Endothelial cell (in vitro differentiated cells): ENCODE data around the gene VWA2. TPM values are rescaled to one million over a fixed set of nuclear protein-coding genes. Genes with fewer than 3 reads are reported as not detected.
"Not testable (repeated sequence)": the region's sequence is repeated elsewhere in the genome, so short reads cannot be mapped to it uniquely, and the experiment has no call there.

Experiments used
- DNase-seq: peaks from one replicate; pipeline ENCODE4 v3.0.0; 2021; ENCODE audit warnings: low spot score
- H3K27ac Mint-ChIP-seq: one replicate; pipeline ENCODE4 v1.8.0; 2021; ENCODE audit warnings: mixed read lengths, inconsistent platforms; ENCODE audit not compliant: unreplicated experiment
- H3K27me3 Mint-ChIP-seq: one replicate; pipeline ENCODE4 v1.8.0; 2021; ENCODE audit warnings: mild to moderate bottlenecking, moderate library complexity, mixed read lengths, inconsistent platforms; ENCODE audit not compliant: unreplicated experiment
- H3K36me3 Mint-ChIP-seq: one replicate; pipeline ENCODE4 v1.8.0; 2021; ENCODE audit warnings: mild to moderate bottlenecking, low read depth, mixed read lengths, inconsistent platforms; ENCODE audit not compliant: unreplicated experiment
- H3K4me1 Mint-ChIP-seq: one replicate; pipeline ENCODE4 v1.8.0; 2021; ENCODE audit warnings: mild to moderate bottlenecking, mixed read lengths, inconsistent platforms; ENCODE audit not compliant: unreplicated experiment
- H3K4me3 Mint-ChIP-seq: one replicate; pipeline ENCODE4 v1.8.0; 2021; ENCODE audit warnings: mild to moderate bottlenecking, mixed read lengths, inconsistent platforms; ENCODE audit not compliant: unreplicated experiment
- H3K9me3 Mint-ChIP-seq: one replicate; pipeline ENCODE4 v1.8.0; 2021; ENCODE audit warnings: mixed read lengths, inconsistent platforms; ENCODE audit not compliant: unreplicated experiment
- total RNA-seq: library from RNA; stranded (reverse); fragmentation: NEBNext Ultra II Directional; extraction: Animal tissue kit (Norgen Biotek cat#: 25700); gene quantifications from one replicate; pipeline ENCODE4 v1.2.1, GENCODE V29; 2021; ENCODE audit not compliant: unreplicated experiment
- TF ChIP-seq, protein P1 (sequence below): fragments of 200-600 bp; sonication (generic); IDR thresholded peaks from one replicate; pipeline ENCODE4 v1.5.0; 2021; ENCODE audit warnings: antibody characterized with exemption; ENCODE audit not compliant: unreplicated experiment

Gene VWA2
- total RNA-seq, 1 donor from 2014 or later, result 2.4 TPM

GRCh38 chr10:114329634-114330365, 90.7 kb downstream of the VWA2 start:
- H3K9me3 Mint-ChIP-seq, result no peaks in the 10 kb centered on the region
- no peak for DNase-seq
- TF ChIP-seq, protein P1, sequence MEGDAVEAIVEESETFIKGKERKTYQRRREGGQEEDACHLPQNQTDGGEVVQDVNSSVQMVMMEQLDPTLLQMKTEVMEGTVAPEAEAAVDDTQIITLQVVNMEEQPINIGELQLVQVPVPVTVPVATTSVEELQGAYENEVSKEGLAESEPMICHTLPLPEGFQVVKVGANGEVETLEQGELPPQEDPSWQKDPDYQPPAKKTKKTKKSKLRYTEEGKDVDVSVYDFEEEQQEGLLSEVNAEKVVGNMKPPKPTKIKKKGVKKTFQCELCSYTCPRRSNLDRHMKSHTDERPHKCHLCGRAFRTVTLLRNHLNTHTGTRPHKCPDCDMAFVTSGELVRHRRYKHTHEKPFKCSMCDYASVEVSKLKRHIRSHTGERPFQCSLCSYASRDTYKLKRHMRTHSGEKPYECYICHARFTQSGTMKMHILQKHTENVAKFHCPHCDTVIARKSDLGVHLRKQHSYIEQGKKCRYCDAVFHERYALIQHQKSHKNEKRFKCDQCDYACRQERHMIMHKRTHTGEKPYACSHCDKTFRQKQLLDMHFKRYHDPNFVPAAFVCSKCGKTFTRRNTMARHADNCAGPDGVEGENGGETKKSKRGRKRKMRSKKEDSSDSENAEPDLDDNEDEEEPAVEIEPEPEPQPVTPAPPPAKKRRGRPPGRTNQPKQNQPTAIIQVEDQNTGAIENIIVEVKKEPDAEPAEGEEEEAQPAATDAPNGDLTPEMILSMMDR, result no peak
- H3K4me3 Mint-ChIP-seq, result no peak overlapping the region
- H3K4me1 Mint-ChIP-seq, result peaks cover 7% of the 10 kb centered on the region
- no peak overlapping the region for H3K27ac Mint-ChIP-seq
- H3K27me3 Mint-ChIP-seq, result no peaks in the 10 kb centered on the region
- H3K36me3 Mint-ChIP-seq, result no peaks in the 10 kb centered on the region

- TF ChIP-seq, protein P1, result no peak
- no peak for DNase-seq
Observed at GRCh38 chr10:114332301-114333192, 93.5 kb downstream of the VWA2 start.

GRCh38 chr10:114333441-114333840, 94.4 kb downstream of the VWA2 start:
- not testable (repeated sequence) for H3K4me1 Mint-ChIP-seq, H3K27ac Mint-ChIP-seq, H3K36me3 Mint-ChIP-seq, DNase-seq, H3K27me3 Mint-ChIP-seq, H3K9me3 Mint-ChIP-seq, H3K4me3 Mint-ChIP-seq

More at GRCh38 chr10:114332301-114333192, 93.5 kb downstream of the VWA2 start:
- Mint-ChIP-seq H3K27me3 (no peaks in the 10 kb centered on the region), H3K36me3 (no peaks in the 10 kb centered on the region), H3K4me1 (peaks cover 7% of the 10 kb centered on the region), H3K9me3 (no peaks in the 10 kb centered on the region), H3K4me3 (no peak overlapping the region), H3K27ac (no peak overlapping the region)

DNA sequence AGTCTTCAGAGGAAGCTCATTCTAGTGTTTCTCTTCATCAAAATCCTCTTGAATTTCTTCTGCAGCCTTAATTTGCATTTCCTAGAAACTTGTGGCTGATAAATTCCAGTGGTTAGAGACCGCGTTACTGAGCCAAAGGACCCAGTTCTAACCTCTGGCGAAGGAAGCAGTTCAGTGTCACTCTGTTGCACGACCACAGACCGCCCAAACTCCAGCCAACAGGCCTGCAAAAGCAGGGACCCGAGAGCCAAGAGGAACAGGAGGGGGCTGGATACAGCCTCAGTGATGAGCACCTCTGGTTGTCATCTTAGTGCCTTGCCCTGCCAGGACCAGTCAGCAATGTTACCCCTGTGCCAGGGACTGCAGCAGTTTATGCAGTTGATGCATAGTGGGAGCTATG, 95.2 kb downstream of the VWA2 start:
- TF ChIP-seq, protein P1, result no peak
- no peaks in the 10 kb centered on the region for H3K9me3 Mint-ChIP-seq
- no peak overlapping the region for H3K27ac Mint-ChIP-seq
- no peak overlapping the region for H3K4me3 Mint-ChIP-seq
- no peak for DNase-seq
- no peaks in the 10 kb centered on the region for H3K36me3 Mint-ChIP-seq
- H3K27me3 Mint-ChIP-seq, result no peaks in the 10 kb centered on the region
- peaks cover 7% of the 10 kb centered on the region for H3K4me1 Mint-ChIP-seq

DNA sequence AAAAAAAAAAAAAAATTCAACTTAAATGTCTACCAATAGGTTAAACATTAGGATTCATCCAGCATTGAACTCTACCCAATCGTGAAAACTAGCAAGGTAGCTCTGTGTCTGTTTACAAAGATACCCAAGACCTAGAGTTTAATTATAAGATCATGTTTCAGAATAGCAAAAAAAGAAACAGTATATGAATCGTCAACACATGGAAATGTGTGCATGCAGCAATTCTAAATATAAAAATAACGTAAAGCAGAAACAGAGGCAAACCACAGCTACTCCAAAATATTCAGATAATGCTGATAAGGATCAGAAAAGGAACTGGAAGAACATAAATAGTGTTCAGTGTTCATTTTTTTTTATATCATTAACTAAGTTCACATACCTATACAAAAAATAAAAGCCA, 96.6 kb downstream of the VWA2 start:
- no peak for DNase-seq
- Mint-ChIP-seq H3K36me3 (no peaks in the 10 kb centered on the region), H3K4me1 (peaks cover 7% of the 10 kb centered on the region), H3K4me3 (no peak overlapping the region), H3K9me3 (no peaks in the 10 kb centered on the region), H3K27ac (no peak overlapping the region), H3K27me3 (no peaks in the 10 kb centered on the region)
- TF ChIP-seq, protein P1, result no peak
